Measurements from ENCODE around the gene B4GALT3. TPM values are rescaled to one million over a fixed set of nuclear protein-coding genes. Genes with fewer than 3 reads are reported as not detected.

The B4GALT3 gene
- total RNA-seq (2022; extraction: Qiagen RNA extraction; ENCODE audit: low read depth), result 25.3 to 32.6 TPM (median 30.6 TPM) in 5 replicates

DNA sequence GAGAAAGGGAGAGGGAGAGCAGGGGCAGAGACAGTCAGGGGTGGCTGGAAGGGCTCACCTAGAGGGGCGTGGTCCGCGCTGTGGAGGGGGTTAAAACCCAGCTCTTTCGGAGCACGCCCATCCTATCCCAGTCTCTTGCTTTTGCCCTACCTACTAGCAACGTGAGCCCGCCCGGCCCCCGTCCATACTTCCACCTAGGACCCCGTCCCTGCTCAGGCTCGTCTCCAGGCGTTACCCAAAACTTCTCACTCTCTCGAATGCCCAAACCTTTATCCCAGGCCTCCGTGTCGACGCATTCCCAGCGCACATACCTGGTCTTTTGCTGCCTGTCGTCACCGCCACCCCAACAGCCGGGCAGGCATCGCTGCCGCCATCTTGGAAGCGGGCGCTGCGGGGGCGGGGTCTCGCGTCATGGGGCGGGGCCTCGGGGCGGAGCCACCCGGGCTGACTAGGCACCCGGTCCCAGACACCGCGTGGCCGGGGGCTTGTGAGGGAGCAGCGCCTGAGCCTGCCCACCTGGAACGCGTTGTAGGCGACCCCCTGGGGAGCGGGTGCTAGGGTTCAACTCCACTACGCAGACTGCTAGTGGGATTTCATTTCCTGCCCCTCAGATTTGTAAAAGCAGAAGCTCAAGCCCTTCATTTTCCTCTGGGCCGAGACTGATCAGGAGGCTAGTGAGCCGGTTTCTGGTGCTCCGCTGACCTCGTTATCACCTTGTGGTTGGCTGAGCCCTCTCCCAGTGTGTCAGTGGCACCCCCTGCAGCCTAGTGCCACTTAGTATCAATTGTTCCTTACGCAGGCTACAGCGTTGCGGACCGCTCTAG, at the start of gene B4GALT3:
B4GALT3 (minus strand) TSS at position 396 of the 824 bp plus-strand sequence. CDS start 1,447 bp downstream, outside the sequence.

DNA sequence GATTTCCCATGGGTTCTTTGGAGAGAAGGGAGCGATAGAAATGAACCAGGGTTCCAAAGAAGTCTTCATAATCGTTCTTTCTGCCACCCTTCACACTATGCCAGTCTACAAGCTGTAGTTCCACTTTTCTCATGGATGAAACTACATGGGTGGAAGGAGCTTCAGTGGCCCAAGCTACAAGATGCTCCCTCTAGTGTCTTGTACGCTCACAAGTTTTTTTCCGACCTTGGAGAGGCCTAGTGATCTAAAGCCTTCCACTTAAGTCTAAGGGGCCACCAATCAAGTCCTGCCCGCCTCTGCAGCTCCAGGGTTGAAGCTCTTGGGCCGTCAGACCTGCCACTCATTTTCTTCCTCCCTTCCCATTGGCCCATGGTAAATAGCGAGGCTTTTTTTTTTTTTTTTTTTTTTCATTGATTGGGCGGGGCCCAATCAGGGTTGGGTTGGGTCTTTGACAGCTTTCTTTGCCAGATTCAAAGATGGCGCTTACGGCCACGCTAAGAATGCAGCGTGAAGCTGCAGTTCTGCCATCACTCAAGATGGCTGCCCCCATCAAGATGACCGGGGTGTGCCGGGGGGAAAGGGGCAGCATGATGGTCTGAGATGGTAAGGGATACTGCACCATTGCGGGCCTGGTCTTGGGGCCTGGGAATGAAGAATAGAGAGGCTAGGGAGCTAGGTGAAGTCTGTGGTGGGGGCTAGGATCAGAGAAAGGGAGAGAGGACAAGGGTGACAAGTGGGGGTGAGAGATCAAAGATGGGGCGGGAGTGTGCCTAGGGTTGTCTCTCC, 48.4 kb upstream of the B4GALT3 start, which contains the start of gene TOMM40L:
TOMM40L (plus strand) TSS at position 527 of the 786 bp plus-strand sequence. CDS start 430 bp downstream, outside the sequence.

DNA sequence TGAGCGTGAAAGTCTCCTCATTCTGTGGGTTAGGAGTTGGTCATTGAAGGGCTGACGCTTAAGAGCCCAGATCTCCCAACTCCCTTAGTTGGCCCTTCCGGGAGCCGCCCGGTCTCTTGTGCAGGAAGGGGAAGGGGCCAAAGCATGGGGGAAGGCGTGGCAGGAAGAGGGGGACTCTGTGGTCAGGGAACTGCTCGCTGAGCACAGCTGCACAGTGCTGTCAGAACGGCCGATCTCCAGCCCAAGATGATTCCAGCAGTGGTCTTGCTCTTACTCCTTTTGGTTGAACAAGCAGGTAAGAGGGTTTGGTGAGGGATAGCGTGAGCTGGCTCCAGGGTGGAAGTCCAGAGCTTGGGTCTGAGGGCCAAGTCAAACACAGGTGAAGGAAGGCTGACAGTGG, 37.8 kb upstream of the B4GALT3 start, which contains the start of gene FCER1G:
FCER1G (plus strand) TSS at position 220 of the 400 bp plus-strand sequence; CDS start at position 247, 27 bp downstream.

DNA sequence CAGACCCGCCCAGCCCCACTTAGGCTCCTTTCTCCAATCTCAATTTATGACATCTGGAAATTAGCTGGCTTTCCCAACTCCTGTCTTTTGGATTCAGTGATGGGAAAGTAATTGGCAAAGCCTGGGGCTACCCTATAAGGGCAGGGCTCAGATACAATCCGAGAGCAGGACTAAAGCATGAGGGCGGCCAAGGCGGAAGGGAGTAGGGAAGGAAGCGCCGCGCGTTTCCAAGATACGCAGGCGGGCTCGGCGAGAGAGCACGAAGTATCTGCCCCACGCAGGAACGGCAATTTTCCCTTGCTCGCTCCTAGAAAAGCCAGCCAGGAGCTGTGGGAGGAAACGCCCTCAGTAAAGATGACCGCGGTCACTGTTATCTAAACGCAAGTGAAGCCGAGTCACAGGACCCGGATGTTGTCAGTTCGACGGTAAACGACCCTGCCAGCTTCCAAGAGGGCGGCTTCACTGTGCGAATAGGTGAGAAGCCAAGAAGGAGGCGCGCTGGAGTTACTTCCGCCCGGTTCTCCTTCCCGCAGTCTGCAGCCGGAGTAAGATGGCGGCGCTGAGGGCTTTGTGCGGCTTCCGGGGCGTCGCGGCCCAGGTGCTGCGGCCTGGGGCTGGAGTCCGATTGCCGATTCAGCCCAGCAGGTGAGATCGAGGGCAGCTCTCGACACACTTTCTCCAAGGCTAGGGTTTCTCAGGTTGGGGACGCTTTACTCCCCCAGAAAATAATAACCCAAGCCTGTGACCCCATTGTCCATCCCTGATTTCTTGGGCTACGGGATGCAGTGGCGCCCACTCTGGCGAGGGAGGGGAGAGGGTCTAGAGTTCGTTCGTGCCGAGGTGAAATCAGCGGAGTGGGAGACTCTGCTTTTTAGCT, 24.8 kb upstream of the B4GALT3 start, which contains the start of gene NDUFS2:
NDUFS2 (plus strand) TSS at position 532 of the 877 bp plus-strand sequence; CDS start at position 551, 19 bp downstream.

DNA sequence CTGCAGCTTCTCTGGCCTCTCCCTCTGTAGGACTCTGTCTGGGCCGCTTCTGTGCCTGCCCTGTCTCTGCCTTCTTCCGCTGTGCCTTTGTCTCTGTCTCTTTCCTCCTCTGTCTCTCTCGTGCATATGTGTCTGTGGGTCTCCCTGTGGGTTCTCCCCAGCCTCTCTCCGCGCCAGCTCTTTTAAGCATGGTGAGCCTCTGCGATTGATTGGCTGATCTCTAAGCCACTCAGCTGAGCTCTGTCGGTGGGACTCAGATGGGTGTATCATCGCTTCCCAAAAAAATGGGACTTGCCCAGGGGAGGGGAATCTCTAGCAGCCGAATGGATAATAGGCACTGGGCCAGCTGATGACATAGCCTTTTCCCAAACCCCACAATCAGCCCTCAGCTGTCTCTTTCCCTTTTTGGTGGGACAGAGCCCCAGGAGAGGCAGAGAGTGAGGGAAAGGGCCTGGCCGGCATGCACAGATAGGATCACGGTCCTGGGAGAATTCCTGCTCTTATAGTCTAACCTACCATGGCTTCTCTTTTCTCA, 21.7 kb upstream of the B4GALT3 start, which contains the start of gene ADAMTS4:
ADAMTS4 (minus strand) TSS at position 158 of the 535 bp plus-strand sequence. CDS start 427 bp downstream, outside the sequence.

DNA sequence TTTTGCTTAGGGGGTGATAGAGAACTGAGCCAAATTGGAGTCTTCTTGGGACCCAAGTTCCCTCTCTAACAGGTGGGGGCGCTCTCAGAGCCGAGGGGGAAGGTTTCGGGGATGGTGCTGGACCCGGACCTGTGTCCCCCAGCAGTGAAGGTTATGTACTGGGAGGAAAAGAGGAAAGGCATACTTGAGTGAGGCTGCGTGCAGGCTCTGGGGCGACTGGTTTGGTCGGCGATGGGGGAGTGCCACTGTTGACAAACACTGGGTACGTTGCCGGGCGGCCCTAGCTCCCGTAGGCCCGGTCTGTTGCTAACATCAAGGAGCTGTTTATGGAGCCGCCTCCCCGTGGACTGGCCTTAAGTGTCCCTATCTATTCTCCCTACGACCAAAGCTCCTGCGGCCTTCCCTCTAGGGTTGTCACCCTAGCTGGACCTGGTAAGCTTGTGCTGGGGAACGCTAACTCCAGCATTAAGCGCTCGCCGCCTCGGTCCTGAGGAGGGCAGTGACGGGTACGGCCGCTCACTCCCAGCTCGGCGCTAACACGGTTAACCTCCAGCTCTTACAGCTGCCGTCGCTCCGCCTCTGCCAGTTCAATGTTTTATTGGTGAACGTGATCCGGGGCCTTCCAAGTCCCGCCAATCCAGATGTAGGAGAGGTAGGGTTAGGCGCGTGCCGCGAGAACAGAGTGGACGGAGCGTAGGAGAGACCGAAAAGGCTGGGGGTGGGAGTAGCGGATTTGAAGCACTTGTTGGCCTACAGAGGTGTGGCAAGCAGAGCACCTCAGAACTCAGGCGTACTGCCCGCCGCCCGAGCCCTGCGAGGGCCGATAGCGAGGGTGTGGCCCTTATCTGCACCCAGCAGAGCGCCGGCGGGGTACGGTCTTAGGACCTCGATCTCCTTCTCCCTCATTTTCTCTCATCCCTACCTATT, 11.3 kb downstream of the B4GALT3 start, which contains the start of gene PPOX:
PPOX (plus strand) TSS at position 685 of the 927 bp plus-strand sequence. CDS start 422 bp downstream, outside the sequence.

DNA sequence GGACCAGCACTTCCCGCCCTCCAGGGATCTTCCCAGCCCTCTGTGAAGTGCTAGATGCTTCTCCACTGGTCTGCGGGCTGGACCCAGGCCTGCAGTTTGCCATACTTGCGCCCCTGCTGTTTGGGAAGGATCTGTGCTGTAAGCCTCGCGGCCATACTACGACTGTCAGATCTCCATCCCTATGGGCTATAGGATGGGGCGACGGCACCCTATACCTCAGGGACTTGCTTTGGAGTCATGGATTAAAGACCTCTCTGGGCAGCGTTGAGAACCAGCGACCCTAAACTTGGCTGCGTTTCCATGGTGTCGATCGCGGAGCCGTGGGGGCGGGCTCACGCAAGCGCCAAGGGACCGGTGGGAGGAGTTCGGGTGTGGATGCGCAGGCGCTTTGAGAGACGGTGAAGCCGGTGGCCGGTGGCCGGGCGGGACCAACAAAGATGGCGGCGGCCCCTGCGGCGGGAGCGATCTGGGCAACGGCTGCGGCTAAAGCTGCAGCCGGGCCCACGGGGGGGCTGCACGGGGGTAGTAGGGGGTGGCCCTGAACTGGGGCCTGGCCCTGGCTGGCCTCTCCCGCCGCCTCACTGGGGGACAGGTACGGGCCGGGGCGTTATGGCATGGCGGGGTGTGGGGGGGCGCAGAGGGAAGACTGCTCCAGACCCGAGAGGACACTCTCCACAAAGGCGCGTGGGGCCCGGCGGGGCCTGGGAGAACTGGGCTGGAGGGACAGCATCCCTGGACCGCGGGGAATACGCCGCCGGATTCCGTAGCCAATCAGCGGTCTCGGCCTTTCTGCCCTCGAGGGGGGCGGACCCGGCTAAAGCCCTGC, 18.0 kb downstream of the B4GALT3 start, which contains the start of gene USP21:
USP21 (plus strand) TSS at position 414 of the 826 bp plus-strand sequence. CDS start 1,141 bp downstream, outside the sequence.

DNA sequence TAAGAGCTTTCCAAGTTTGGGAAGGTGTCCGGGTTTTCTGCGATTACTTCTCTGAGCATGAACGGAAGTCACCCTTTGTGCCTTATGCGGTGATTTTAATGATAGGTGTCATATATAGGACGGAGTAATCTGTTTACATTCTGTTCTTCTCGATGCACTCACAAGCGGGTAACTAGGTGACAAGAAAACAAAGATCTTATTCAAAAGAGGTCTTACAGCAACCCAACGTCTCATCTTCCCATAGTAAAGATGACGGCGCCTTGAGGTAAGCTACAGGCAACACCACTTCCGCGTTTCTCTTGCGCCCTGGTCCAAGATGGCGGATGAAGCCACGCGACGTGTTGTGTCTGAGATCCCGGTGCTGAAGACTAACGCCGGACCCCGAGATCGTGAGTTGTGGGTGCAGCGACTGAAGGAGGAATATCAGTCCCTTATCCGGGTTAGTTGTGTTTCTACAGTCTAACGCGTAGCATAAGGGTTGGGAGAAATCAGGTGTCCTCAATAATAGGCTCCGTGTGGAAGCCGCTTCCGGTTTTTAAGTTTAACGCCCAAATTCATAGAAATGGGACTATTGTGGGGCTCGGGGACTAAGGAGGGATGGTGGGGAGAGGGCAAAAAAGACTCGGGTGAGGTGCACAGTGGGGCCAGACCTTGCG, 23.5 kb downstream of the B4GALT3 start, which contains the start of gene UFC1:
UFC1 (plus strand) TSS at position 297 of the 656 bp plus-strand sequence; CDS start at position 317, 20 bp downstream.

DNA sequence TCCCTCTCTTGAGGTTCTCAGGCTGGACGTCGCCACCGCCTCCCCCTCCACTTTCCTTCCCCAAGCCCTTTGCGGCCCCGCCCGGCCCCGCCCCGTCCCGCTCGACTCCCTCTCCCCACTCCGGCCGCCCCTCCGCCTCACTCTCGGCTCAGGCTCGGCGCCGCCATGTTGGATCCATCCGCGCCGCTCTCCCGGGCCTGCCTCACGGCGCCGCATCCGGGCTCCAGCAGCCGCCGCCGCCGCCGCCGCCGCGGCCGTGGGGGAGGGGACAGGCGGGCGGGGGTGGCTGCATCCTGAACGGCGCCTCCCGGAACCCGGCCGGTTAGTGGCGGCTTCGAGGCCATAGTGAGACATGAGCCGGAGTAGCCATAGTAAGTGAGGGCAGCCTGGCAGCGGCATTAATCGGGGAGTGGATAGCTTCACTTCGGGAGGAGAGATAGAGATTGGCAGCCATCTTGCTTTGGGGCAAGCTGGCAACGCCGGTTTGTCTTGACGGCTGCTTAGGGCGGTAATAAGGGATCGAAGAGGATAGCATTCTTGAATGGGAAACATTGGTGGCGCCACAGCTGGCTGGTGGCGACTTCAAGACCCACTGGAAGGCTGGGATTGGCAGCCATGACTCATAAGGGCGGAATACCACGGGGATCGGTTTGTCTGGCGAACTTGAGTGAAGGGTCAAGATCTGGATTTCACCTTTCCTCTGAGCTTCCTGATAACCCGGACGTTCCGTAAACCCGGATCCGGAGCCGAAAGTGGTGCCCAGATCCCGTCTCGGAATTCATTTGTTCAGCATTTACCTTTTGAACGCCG, 44.7 kb downstream of the B4GALT3 start, which contains the start of gene DEDD:
DEDD (minus strand) TSS at position 258 of the 810 bp plus-strand sequence. CDS start 8,205 bp downstream, outside the sequence.

Other genes with a start within 250 kb of the B4GALT3 start
- 0.16 TPM in 1 of 5 replicates, not detected in the others for gene ITLN2, start 222.7 kb downstream of the B4GALT3 start, total RNA-seq (2022; extraction: Qiagen RNA extraction; ENCODE audit: low read depth)
- 42.3 to 56.2 TPM (median 52.6 TPM) in 5 replicates for gene F11R, start 156.4 kb downstream of the B4GALT3 start, total RNA-seq (2022; extraction: Qiagen RNA extraction; ENCODE audit: low read depth)
- gene TSTD1, start 138.5 kb downstream of the B4GALT3 start, total RNA-seq (2022; extraction: Qiagen RNA extraction; ENCODE audit: low read depth), result 0.25 to 0.52 TPM (median 0.40 TPM) in 4 of 5 replicates, not detected in the other
- 51.2 to 62.5 TPM (median 55.3 TPM) in 5 replicates for gene USF1, start 131.5 kb downstream of the B4GALT3 start, total RNA-seq (2022; extraction: Qiagen RNA extraction; ENCODE audit: low read depth)
- gene ARHGAP30, start 107.6 kb downstream of the B4GALT3 start, total RNA-seq (2022; extraction: Qiagen RNA extraction; ENCODE audit: low read depth), result 0.05 to 0.19 TPM (median 0.11 TPM) in 4 of 5 replicates, not detected in the other
- 1.2 to 2.2 TPM (median 1.3 TPM) in 5 replicates for gene NECTIN4, start 87.9 kb downstream of the B4GALT3 start, total RNA-seq (2022; extraction: Qiagen RNA extraction; ENCODE audit: low read depth)
- 0.76 to 2.3 TPM (median 1.9 TPM) in 5 replicates for gene KLHDC9, start 79.1 kb downstream of the B4GALT3 start, total RNA-seq (2022; extraction: Qiagen RNA extraction; ENCODE audit: low read depth)
- 121 to 142 TPM (median 125 TPM) in 5 replicates for gene PFDN2, start 59.5 kb downstream of the B4GALT3 start, total RNA-seq (2022; extraction: Qiagen RNA extraction; ENCODE audit: low read depth)
- 29.0 to 36.5 TPM (median 33.2 TPM) in 5 replicates for gene NIT1, start 59.4 kb downstream of the B4GALT3 start, total RNA-seq (2022; extraction: Qiagen RNA extraction; ENCODE audit: low read depth)
- 23.0 to 33.3 TPM (median 32.4 TPM) in 5 replicates for gene DEDD, start 44.8 kb downstream of the B4GALT3 start, total RNA-seq (2022; extraction: Qiagen RNA extraction; ENCODE audit: low read depth)
- 92.8 to 141 TPM (median 93.5 TPM) in 5 replicates for gene UFC1, start 23.5 kb downstream of the B4GALT3 start, total RNA-seq (2022; extraction: Qiagen RNA extraction; ENCODE audit: low read depth)
- gene USP21, start 18.0 kb downstream of the B4GALT3 start, total RNA-seq (2022; extraction: Qiagen RNA extraction; ENCODE audit: low read depth), result 18.2 to 26.4 TPM (median 23.5 TPM) in 5 replicates
- 12.9 to 16.4 TPM (median 14.2 TPM) in 5 replicates for gene PPOX, start 11.1 kb downstream of the B4GALT3 start, total RNA-seq (2022; extraction: Qiagen RNA extraction; ENCODE audit: low read depth)
- gene ADAMTS4, start 21.5 kb upstream of the B4GALT3 start, total RNA-seq (2022; extraction: Qiagen RNA extraction; ENCODE audit: low read depth), result 0.01 TPM in 1 of 5 replicates, not detected in the others
- gene NDUFS2, start 24.9 kb upstream of the B4GALT3 start, total RNA-seq (2022; extraction: Qiagen RNA extraction; ENCODE audit: low read depth), result 79.3 to 107 TPM (median 81.5 TPM) in 5 replicates
- 0.18 TPM in 1 of 5 replicates, not detected in the others for gene FCER1G, start 37.8 kb upstream of the B4GALT3 start, total RNA-seq (2022; extraction: Qiagen RNA extraction; ENCODE audit: low read depth)
- 4.4 TPM in 1 of 5 replicates, not detected in the others for gene APOA2, start 46.1 kb upstream of the B4GALT3 start, total RNA-seq (2022; extraction: Qiagen RNA extraction; ENCODE audit: low read depth)
- 9.7 to 11.4 TPM (median 11.1 TPM) in 5 replicates for gene TOMM40L, start 48.6 kb upstream of the B4GALT3 start, total RNA-seq (2022; extraction: Qiagen RNA extraction; ENCODE audit: low read depth)
- gene NR1I3, start 60.7 kb upstream of the B4GALT3 start, total RNA-seq (2022; extraction: Qiagen RNA extraction; ENCODE audit: low read depth), result 0.03 TPM in 1 of 5 replicates, not detected in the others
- gene PCP4L1, start 81.2 kb upstream of the B4GALT3 start, total RNA-seq (2022; extraction: Qiagen RNA extraction; ENCODE audit: low read depth), result 0.07 to 0.10 TPM (median 0.09 TPM) in 3 of 5 replicates, not detected in the others
- 0.15 to 0.32 TPM (median 0.21 TPM) in 5 replicates for gene MPZ, start 132.5 kb upstream of the B4GALT3 start, total RNA-seq (2022; extraction: Qiagen RNA extraction; ENCODE audit: low read depth)
- gene SDHC, start 136.9 kb upstream of the B4GALT3 start, total RNA-seq (2022; extraction: Qiagen RNA extraction; ENCODE audit: low read depth), result 235 to 259 TPM (median 245 TPM) in 5 replicates
- 0.14 to 0.36 TPM (median 0.25 TPM) in 3 of 5 replicates, not detected in the others for gene CFAP126, start 190.4 kb upstream of the B4GALT3 start, total RNA-seq (2022; extraction: Qiagen RNA extraction; ENCODE audit: low read depth)

Data from A549 treated with CpdA at 1 μM for 4 hours (cell line).